D341Med (cell line): ENCODE results near the gene CLEC18C.
"Not testable (repeated sequence)": the region's sequence is repeated elsewhere in the genome, so short reads cannot be mapped to it uniquely, and the experiment has no call there.

Source experiments
- DNase-seq: peaks from one replicate; pipeline ENCODE4 v3.0.0; 2012; ENCODE audit warnings: low spot score

CLEC18C gene

DNA sequence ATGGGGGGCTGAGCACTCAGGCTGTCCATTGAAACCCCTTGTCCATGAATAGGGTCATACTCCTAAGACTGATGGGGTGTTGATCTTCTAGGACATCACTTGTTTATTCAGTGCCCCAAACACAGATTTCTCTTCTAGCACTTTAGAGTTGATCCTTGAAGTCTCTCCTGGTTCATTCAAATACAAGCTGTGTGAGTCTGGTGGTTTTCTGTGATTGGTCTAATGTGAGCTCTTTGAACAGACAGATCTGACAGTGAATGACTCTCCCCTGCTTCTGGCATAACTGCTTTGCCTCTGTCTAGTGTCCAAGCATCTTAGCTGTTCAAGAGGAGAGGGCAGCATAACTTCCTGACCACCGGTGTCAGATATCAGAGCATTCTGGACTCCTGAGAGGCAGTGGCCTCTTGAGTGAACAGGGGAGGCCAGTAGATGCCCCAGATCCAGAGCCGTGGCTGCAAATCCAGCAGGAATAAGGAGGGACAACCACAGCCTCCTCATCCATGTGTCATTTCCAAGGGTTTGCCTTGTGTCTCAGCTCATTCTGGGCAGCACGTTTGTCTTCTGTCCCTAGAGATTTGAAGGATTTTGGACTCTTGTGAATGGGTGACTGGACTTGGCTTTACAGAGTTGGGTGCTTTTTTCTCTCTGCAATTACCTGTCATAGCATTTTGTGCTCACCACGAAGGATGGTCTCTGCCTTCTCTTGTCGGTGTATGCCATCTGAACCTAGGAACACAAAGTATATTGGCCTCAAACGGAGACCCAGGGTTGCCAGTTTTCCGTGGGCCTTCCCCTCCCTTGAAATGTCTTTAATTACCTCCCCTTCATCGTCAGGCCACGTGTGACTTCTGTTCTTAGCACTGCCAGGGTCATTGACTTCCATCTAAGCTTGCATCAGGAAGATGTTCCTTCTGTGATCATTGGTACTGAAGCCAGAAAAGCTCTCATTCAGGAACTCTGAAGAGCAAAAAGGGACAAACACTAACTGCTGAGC is 13.9 kb upstream of the CLEC18C start:
- DNase-seq, result no peak

DNA sequence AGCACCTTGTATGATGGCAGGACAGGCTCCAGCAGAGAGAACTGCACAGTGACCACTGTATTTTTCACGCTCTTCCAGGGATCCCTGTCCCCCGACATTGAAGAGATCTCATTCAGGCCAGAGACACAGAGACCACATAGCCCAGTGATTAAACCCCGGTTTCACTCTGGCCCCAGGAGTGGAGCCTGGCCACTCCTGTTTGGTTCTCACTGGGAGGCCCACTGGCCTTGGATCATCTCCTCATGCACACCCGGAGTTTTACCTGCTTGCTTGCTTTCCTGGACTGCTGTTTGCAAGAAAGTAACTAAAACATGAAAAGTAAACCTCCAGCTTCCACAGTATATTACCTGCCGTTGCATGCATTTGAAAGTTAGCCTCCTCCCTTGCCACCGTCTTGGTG is 13.2 kb upstream of the CLEC18C start:
- no peak for DNase-seq

DNA sequence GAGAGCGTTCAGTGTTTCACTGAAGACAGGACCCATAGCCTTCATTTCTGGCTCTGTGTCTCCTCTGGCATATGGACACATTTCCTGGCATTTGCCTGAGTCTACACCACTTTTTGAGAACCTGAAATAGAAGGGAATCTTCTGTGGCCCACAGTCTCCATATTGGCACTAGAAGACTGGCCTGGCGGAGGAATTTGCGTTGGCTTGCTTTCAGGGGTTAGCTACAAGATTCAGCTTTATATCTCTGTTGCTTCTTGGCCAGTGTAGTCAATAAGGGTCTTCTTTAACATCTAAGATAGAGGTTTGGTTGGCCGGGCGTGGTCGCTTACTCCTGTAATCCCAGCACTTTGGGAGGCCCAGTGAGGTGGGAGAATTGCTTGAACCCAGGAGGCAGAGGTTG is 12.8 kb upstream of the CLEC18C start:
- DNase-seq, result no peak

DNA sequence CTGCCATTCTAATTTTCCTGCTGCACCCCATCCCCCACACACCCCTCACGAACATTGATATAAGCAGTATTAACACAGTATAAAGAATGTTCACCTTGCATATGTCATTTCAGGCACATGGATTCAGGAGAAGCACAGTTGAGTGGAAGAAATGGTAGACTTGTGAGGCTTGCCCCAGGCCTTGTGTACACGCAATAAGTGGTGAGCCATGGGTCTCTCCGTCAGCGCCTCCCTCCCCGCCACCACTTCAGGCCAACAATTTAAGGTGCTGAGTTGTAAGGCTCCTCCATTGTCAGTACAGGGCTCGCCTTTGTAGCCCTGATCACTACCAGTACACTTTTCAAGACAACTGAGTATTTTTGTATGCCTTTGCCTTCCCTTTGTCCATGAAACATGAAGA is 12.2 kb upstream of the CLEC18C start:
- no peak for DNase-seq

DNA sequence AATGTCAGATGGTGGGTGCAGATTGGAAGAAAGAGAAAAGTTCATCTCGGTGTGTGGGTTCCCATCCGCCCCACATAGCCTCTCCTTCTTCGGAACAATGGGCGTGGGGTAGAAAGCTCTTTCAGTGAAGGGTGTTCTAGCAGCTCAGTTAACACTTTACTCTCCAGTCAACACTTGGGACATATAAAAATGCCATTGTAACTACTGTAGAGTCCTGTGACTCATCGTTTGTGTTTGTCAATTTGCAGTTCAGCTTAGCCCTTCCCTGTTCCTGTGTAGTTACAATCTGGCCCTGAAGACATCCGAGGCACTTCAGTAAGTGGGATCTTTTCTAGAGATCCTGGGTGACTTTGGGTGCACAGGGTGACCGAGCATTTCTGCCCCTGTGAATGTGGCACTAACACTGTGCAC is 11.5 kb upstream of the CLEC18C start:
- no peak for DNase-seq

DNA sequence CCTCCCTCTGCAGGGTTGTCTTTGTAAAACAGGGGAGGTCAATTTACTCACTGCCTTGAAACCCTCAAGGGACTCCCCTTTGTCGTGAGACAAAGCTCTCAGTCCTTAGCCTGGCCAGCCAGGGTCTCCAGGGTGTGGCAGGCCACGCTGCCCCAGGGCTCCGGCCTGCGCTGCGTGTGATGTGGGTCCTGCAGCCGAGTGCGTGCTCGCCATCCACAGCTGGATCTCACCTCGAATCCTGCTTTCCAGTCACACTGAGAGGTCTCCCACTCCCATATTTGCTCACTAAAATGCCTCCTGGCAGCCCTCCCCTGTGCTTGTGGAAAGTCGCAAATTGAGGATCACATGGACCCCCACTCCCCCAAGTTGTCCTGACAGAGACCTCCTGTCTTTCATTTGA is 10.0 kb upstream of the CLEC18C start:
- no peak for DNase-seq

DNA sequence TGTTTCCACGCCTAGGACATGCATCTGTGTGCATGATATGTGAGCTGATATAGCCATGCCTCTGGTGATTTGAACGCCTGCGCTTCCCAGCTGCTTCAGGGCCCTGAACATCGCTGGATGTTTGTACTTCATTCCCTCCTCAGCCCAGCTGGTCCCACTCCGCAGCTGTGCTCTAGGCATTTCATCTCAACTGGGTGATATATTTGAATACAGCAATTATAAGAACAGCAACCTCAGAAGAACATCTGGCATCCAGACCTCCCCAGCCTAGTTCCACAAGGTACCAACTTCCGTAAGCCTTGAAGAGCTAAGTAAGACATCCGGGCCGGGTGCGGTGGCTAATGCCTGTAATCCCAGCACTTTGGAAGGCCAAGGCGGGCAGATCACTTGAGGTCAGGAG is 6.9 kb upstream of the CLEC18C start:
- DNase-seq, result not testable (repeated sequence)

DNA sequence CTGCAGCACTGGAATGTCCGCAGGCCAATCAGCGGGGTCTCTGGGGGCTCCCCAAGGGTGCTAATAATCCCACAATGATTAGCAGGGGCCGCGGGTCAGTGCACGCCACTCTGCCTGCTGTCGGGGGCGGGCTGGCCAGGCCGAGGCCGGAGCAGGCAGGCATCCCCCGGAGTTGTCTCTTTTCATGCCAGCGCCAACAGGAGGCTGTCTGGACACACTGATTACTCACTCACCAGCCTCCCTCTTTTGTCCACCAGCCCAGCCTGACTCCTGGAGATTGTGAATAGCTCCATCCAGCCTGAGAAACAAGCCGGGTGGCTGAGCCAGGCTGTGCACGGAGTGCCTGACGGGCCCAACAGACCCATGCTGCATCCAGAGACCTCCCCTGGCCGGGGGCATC is 329 bp downstream of the CLEC18C start:
- not testable (repeated sequence) for DNase-seq

DNA sequence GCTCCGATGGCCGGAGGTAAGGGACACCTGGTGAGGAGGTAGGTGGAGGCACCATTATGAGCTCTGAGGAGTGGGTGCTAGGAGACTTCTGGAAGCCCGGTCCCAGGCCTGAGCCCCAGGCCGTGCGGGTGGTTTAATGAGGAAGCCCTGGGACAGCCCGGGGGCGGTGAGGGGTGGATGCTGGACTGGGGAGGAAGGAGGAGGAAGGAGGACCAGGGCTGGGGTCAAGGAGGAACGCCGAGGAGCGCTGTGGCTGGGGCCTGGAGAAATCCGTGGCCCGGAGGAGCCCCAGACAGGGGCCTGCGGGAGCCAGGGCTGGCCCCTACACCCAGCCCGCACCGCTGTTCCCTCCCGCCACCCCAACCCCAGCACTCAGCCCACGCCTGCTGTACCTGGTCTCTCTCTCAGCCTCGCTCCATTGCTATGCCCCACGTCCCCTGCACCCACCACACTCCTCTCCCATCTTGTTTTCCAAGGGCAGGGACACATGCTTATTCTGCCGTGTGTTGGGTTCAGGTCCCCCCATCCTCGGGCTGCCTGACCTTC is 873 bp downstream of the CLEC18C start:
- not testable (repeated sequence) for DNase-seq

DNA sequence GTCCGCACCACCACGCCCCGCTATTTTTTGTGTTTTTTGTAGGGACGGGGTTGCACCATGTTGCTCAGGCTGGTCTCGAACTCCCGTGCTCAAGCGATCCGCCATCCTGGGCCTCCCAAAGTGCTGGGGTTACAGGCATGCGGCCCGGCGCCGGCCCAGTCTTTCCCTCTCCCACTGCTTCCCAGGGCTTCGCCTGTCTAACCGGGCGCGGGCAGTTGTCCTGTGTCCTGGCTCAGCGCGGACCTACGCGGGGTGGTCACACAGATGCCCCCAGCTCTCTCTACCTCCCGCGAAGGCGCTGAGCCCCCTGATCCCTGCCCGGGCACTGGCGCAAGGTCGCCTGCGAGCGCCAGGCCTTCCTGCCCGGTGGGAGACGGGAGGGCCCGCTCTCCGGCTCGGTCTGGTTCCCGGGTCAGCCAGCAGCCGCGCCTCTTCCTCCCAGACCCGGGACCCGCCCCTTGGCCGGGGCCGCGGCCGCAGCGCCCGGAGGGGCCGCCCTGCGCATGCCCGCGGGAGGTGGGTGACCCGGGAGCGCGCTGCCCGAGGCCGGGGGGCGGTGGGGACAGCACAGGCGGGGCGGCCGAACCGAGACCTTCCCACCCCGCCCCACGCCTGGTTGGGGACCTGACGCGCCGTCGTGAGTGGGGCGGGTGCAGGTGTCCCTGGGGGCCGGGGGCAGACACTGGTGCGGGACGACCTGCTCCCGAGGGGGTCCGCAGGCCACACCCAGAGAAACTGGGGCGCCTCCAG is 14.4 kb downstream of the CLEC18C start:
- not testable (repeated sequence) for DNase-seq

DNA sequence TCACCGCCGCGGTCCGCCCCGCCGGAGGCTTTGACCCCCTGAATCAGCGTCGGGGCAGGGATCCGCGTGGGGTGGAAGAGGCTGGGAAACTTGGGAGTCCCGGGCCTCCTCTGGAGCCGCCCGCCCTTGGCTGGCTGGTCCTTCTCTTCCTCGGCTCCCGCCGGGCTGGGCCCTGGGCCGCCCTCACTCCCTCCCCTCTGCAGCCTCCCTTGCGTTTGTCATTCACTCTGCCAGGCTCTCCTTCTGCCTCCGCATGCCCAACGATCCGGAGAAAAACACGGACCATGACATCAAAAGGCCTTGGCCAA is 15.0 kb downstream of the CLEC18C start:
- DNase-seq, result not testable (repeated sequence)

DNA sequence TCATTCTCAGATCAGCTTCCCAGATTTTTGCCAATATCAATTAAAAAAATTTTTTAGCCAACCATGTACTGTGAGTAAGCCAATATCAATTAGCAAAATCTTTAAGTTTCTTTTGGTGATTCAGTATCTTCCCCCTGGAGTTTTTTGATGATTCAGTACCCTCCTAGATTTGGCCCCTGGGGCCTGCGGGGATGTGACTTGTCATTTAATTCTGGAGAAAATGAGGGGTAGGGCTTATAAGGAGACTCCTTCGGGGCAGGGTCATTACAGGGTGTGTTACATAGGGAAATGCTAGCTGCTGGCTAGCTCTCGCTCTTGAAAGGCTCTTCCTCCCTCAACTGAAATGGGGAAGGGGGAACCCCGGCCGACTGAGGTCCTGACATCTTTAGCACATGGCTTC is 17.0 kb downstream of the CLEC18C start:
- DNase-seq, result not testable (repeated sequence)

DNA sequence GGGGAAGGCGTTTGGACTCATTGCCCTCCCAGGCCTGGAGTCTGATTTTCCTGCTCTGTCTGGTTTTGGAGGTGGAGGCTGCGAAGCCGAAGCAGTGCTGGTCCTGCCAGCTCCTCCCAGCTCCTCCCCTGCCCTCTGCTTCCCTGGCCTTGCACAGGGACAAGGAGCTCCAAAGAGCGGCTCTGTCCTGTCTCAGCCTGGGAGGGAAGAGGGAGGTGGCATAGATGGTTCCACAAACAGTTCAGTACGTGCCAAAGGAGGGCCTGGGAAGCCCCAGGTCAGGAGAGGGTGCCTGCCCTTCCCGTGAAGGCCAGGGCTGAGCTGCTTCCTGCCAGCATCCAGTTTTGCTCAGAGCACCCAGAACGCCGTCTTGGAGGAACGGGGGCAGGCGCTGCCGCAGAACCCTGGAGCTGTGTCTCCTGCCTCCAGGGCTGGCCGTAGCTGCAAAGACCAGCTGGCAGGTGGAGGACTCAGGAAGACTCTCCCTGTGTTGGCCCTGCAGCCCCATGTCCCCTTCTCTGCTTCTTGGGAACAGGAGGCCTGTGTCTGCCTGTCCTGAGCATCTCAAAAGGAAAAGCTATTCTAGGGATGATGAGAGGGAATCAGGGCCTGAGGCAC is 23.2 kb downstream of the CLEC18C start:
- DNase-seq, result not testable (repeated sequence)

DNA sequence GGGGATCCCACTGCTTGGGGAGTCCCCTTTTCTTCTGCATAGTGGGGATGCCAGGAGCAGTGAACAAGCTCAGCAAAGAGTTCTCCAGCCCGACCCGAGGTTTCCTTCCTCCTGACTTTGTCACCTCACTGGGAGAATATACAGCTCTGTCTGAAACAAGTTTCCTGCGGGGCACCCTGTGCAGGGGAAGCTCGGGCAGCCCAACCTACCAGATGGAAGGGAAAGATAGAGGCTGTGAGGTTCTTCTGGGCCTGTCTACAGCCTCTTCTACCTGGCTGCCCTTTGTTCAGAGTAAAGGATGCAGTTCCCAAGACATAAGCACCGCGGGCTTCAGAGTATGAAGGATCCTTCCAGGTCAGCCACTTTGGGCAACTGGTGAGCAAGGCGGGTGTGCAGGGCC is 24.0 kb downstream of the CLEC18C start:
- peak; percentile 29 for DNase-seq

DNA sequence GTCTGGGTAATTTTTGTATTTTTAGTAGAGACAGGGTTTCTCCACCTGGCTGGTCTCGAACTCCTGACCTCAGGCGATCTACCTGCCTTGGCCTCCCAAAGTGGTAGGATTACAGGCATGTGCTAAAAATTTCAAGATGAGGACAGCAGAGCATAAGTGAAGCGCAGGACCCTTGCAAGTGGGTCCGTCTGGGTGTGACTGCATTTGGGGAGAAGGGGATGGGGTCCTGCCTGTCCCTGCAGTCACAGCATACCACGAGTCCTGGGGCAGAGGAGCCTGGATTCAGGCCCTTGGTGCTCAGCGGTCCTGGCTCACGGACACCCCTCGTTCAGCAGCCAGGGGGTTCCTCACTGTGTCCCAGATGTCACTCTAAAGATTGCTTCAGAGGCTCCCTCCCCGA is 24.6 kb downstream of the CLEC18C start:
- not testable (repeated sequence) for DNase-seq

DNA sequence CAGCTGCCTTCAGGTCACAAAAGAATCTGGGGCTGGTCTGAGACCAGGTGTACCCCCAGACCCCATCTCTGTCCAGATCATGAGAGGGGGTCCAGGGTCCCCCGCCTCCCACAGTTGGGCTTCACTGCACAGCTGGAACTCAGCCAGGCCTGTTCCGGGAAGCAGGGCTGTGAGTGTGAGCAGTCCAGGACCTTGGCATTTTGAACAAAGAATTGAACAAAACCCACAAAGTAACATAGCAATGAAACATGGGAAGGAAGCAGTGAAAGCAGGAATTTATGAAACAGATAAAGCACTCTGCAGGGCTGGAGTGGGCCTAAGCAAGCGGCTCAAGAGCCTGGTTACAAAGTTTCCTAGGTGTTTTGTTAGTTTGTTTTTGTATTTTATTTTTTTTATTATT is 25.1 kb downstream of the CLEC18C start:
- DNase-seq, result not testable (repeated sequence)

DNA sequence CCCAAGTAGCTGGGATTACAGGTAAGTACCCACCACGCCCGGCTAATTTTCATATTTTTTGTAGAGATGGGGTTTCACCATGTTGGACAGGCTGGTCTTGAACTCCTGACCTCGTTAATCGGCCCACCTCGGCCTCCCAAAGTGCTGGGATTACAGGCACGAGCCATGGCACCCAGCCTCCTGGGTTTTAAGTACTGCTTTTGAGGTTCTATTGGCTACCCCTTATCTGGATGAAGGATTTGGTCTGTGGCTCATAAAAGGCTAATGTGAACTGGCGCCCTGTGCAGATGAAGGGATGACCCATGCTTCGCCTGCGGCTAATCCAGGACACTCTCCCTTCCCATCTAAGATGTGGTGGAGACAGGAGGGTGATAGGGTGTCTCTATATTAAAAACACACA is 25.6 kb downstream of the CLEC18C start:
- DNase-seq, result not testable (repeated sequence)

DNA sequence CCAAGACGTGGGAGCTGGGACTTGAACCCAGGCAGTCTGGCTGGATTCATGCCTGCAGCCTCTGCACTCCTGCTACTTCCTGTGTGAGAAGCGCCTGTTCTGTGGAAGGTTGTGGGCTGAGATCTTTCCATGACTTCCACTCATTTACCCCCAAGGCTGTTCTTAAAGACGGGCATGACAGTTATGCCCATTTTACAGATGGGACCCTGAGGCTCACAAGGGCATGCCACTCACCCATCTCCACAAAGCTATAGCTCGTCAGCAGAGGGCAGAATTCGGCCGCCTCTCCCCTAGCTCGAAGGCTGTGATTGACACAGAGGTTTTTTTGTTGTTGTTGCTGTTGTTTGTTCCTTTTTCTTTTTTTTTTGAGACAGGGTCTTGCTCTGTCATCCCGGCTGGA is 26.5 kb downstream of the CLEC18C start:
- not testable (repeated sequence) for DNase-seq

DNA sequence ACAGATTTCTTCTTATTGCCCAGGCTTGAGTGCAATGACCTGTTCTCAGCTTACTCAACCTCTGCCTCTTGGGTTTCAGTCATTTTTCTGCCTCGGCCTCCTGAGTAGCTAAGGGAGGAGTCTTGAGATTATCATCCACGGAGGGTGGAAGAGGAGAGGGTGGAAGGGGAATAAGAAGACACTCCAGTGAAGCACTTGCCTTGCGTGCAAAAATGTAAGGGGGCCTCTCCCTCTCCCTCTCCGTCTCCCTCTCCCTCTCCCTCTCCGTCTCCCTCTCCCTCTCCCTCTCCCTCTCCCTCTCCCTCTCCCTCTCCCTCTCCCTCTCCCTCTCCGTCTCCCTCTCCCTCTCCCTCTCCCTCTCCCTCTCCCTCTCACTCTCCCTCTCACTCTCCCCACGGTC is 29.9 kb downstream of the CLEC18C start:
- not testable (repeated sequence) for DNase-seq

DNA sequence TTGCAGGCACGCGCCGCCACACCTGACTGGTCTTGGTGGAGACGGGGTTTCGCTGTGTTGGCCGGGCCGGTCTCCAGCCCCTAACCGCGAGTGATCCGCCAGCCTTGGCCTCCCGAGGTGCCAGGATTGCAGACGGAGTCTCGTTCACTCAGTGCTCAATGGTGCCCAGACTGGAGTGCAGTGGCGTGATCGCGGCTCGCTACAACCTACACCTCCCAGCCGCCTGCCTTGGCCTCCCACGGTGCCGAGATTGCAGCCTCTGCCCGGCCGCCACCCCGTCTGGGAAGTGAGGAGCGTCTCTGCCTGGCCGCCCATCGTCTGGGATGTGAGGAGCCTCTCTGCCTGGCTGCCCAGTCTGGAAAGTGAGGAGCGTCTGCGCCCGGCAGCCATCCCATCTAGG is 30.4 kb downstream of the CLEC18C start:
- DNase-seq, result not testable (repeated sequence)

DNA sequence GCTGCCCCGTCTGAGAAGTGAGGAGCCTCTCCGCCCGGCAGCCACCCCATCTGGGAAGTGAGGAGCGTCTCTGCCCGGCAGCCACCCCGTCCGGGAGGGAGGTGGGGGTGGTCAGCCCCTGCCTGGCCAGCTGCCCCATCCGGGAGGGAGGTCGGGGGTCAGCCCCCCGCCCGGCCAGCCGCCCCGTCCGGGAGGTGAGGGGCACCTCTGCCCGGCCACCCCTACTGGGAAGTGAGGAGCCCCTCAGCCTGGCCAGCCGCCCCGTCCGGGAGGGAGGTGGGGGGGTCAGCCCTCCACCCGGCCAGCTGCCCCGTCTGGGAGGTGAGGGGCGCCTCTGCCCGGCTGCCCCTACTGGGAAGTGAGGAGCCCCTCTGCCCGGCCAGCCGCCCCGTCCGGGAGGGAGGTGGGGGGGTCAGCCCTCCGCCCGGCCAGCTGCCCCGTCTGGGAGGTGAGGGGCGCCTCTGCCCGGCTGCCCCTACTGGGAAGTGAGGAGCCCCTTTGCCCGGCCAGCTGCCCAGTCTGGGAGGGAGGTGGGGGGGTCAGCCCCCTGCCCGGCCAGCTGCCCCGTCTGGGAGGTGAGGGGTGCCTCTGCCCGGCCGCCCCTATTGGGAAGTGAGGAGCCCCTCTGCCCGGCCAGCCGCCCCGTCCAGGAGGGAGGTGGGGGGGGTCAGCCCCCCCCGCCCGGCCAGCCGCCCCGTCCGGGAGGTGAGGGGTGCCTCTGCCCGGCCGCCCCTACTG is 31.2 kb downstream of the CLEC18C start:
- DNase-seq, result not testable (repeated sequence)

DNA sequence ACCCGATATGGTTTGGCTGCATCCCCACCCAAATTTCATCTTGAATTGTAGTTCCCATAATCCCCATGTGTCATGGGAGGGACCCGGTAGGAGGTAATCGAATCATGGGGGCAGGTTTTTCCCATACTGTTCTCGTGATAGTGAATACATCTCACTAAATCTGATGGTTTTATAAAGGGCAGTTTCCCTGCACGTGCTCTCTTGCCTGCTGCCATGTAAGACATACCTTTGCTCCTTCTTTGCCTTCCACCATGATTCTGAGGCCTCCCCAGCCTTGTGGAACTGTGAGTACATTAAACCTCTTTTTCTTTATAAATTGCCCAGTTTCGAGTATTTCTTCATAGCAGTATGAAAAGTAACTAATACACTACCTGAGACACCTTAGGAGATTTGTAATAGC is 32.8 kb downstream of the CLEC18C start:
- DNase-seq, result not testable (repeated sequence)
